Osteocyte (in vitro differentiated cells): ENCODE results near the gene INO80D. TPM values are rescaled to one million over a fixed set of nuclear protein-coding genes. Genes with fewer than 3 reads are reported as not detected.
A peak's percentile ranks its signal among the peaks of the same experiment; 100 is the strongest.

Source experiments
- DNase-seq: peaks from one replicate; pipeline ENCODE4 v3.0.0; 2021; ENCODE audit warnings: mixed read lengths; ENCODE audit not compliant: unreplicated experiment; ENCODE audit errors: extremely low spot score
- H3K27ac Mint-ChIP-seq: one replicate; pipeline ENCODE4 v1.8.0; 2021; ENCODE audit warnings: mild to moderate bottlenecking, mixed read lengths; ENCODE audit not compliant: unreplicated experiment
- H3K27me3 Mint-ChIP-seq: one replicate; pipeline ENCODE4 v1.8.0; 2021; ENCODE audit warnings: mixed read lengths; ENCODE audit not compliant: unreplicated experiment
- H3K36me3 Mint-ChIP-seq: one replicate; pipeline ENCODE4 v1.8.0; 2021; ENCODE audit warnings: mixed read lengths; ENCODE audit not compliant: unreplicated experiment
- H3K4me1 Mint-ChIP-seq: one replicate; pipeline ENCODE4 v1.8.0; 2021; ENCODE audit warnings: mixed read lengths; ENCODE audit not compliant: unreplicated experiment
- H3K4me3 Mint-ChIP-seq: one replicate; pipeline ENCODE4 v1.8.0; 2021; ENCODE audit warnings: mild to moderate bottlenecking, moderate library complexity, mixed read lengths; ENCODE audit not compliant: unreplicated experiment
- H3K9me3 Mint-ChIP-seq: one replicate; pipeline ENCODE4 v1.8.0; 2021; ENCODE audit warnings: mixed read lengths; ENCODE audit not compliant: unreplicated experiment
- CTCF ChIP-seq: fragments of 200-600 bp; sonication (generic); IDR thresholded peaks from 2 replicates; pipeline ENCODE4 v1.5.0; 2021; ENCODE audit warnings: antibody characterized with exemption, mild to moderate bottlenecking, moderate library complexity
- total RNA-seq: library from RNA; stranded (reverse); gene quantifications from 2 replicates; pipeline ENCODE4 v1.2.1, GENCODE V29; 2021

Gene INO80D
- total RNA-seq, 1 donor from 2014 or later = 18.9 TPM

GRCh38 chr2:206115026-206115578 lies 29.1 kb upstream of the INO80D start:
- no peaks in the 10 kb centered on the region for H3K27me3 Mint-ChIP-seq
- no peak overlapping the region for H3K4me3 Mint-ChIP-seq
- no peaks in the 10 kb centered on the region for H3K9me3 Mint-ChIP-seq
- TF ChIP-seq CTCF = no peak
- peak; percentile 30 for DNase-seq
- no peaks in the 10 kb centered on the region for H3K4me1 Mint-ChIP-seq
- H3K36me3 Mint-ChIP-seq = peaks cover 19% of the 10 kb centered on the region
- no peak overlapping the region for H3K27ac Mint-ChIP-seq

- Mint-ChIP-seq H3K36me3 (peaks cover 16% of the 10 kb centered on the region), H3K27me3 (no peaks in the 10 kb centered on the region), H3K9me3 (no peaks in the 10 kb centered on the region), H3K27ac (no peak overlapping the region), H3K4me3 (no peak overlapping the region), H3K4me1 (no peaks in the 10 kb centered on the region)
- TF ChIP-seq CTCF = no peak
- DNase-seq = peak; percentile 38
These were observed 27.0 kb upstream of the INO80D start for GRCh38 chr2:206112846-206113547.

- H3K27ac Mint-ChIP-seq = no peak overlapping the region
- H3K9me3 Mint-ChIP-seq = no peaks in the 10 kb centered on the region
- no peaks in the 10 kb centered on the region for H3K27me3 Mint-ChIP-seq
- TF ChIP-seq CTCF = no peak
- H3K4me3 Mint-ChIP-seq = no peak overlapping the region
- H3K36me3 Mint-ChIP-seq = peaks cover 14% of the 10 kb centered on the region
- DNase-seq = peak; percentile 21
- no peaks in the 10 kb centered on the region for H3K4me1 Mint-ChIP-seq
These were observed 26.1 kb upstream of the INO80D start for GRCh38 chr2:206112108-206112507.

- Mint-ChIP-seq H3K4me3 (no peak overlapping the region), H3K36me3 (no peaks in the 10 kb centered on the region), H3K27me3 (no peaks in the 10 kb centered on the region), H3K4me1 (peaks cover 4% of the 10 kb centered on the region), H3K9me3 (no peaks in the 10 kb centered on the region), H3K27ac (no peak overlapping the region)
- TF ChIP-seq CTCF = no peak
- DNase-seq = no peak
These were observed 22.7 kb upstream of the INO80D start for GRCh38 chr2:206108713-206109112.

- Mint-ChIP-seq H3K36me3 (no peaks in the 10 kb centered on the region), H3K27ac (no peak overlapping the region), H3K27me3 (no peaks in the 10 kb centered on the region), H3K4me3 (no peak overlapping the region), H3K4me1 (peaks cover 4% of the 10 kb centered on the region), H3K9me3 (no peaks in the 10 kb centered on the region)
- no peak for TF ChIP-seq CTCF
- no peak for DNase-seq
These were observed 19.6 kb upstream of the INO80D start for GRCh38 chr2:206105541-206105940.
